Cardiac fibroblast (primary cell): ENCODE results near the gene ZNF319.
A peak's percentile ranks its signal among the peaks of the same experiment; 100 is the strongest.

ENCODE experiments used
- DNase-seq, 2 donors: peaks; one replicate each; pipeline versions ENCODE4 v3.0.0 to v3.0.0-alpha.2; 2010; ENCODE audit warnings: low read depth in 2 of 2
- H3K4me3 ChIP-seq, 2 donors: replicated peaks in 1 of 2; 1 replicate in 1 of 2; 2 replicates in 1 of 2; pipeline ENCODE4 v1.5.1; 2011; ENCODE audit warnings: low read depth in 2 of 2, low read length in 2 of 2, mild to moderate bottlenecking in 2 of 2, moderate library complexity in 1 of 2
- CTCF ChIP-seq: IDR thresholded peaks from one replicate; pipeline ENCODE4 v1.5.1; 2011; ENCODE audit warnings: low read depth, mild to moderate bottlenecking, low read length, inconsistent platforms

ZNF319 gene

DNA sequence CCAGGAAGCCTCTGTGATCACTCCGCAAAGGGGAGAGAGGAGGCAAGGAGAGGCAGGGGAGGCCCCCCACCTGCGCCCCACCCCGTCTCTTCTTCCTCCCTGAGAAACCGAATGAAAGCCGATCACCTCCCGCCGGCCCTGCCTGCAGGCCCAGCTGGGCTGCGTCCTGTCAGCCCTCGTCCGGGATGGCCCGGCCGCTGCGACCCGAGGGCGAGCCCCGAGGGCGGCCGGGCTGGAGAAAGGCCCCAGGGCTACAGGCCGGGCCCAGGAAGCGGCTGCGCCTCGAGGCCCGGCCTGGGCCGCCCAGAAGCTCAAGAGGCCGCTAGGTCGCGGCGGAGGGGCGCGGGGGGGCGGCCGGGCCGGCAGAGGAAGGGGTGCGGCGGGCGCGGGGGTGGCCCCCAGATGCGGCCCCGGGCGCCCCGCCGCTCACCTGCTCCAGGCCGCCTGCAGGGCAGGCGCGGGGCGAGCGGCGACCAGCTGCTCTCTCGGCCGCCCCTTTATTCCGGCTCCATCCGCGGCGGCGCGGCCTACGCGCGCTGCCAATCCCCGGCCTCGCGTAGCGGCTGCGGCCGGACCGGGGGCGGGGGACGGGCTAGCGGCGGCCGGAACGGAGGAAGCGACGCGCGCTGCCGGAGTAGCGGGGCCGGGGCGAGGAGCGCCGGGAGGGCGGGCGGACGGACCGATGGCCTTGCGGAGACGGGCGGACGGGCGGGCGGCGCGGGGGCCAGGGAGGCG lies at the start of gene ZNF319:
Gene ZNF319, minus strand, starts transcription at position 702 of the 735 bp plus-strand sequence. CDS start 2,407 bp downstream, outside the sequence.
- DNase-seq, result no peak
- peak within 1 kb of the TSS; percentile 78 to 89 for H3K4me3 ChIP-seq
- no peak for TF ChIP-seq CTCF

GRCh38 chr16:58049232-58050185 lies 49.0 kb upstream of the ZNF319 start:
- H3K4me3 ChIP-seq, result no peak overlapping the region
- DNase-seq, result no peak
- no peak for TF ChIP-seq CTCF

DNA sequence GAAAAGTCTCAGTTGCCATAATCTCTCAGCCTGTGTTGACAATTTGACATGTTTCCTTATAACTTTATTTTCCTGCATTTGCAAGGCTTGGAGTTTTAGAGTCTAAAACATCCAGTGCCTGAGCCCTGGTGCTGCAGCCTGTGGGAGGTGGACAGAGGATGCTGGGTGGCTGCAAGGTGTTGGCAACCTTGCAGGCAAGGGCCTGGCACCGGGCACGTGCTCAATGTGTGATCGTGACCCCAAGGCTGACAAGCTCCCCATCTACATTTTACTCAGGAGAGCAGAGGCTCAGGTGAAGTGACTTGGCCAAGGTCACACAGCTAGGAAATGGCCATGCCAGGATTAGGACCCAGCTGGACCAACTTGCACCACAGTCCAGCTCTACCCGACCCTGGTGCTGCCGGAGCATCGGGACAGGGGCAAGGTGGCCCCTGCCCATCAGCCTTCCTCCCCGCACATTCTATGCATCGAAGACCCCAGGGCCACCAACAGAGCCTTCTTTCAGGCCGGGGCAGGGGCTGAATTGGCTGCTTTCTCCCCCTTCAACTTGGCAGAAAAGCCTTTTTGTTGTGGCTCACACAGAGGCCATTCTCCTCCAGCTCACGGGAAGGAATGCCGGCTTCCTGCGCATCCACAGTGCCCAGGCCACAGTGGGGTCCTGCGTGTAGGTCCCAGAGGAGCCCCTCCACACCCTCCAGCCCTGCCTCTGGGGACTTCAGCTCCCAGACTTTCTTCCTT lies 48.2 kb upstream of the ZNF319 start:
- no peak overlapping the region for H3K4me3 ChIP-seq
- no peak for TF ChIP-seq CTCF
- no peak for DNase-seq

DNA sequence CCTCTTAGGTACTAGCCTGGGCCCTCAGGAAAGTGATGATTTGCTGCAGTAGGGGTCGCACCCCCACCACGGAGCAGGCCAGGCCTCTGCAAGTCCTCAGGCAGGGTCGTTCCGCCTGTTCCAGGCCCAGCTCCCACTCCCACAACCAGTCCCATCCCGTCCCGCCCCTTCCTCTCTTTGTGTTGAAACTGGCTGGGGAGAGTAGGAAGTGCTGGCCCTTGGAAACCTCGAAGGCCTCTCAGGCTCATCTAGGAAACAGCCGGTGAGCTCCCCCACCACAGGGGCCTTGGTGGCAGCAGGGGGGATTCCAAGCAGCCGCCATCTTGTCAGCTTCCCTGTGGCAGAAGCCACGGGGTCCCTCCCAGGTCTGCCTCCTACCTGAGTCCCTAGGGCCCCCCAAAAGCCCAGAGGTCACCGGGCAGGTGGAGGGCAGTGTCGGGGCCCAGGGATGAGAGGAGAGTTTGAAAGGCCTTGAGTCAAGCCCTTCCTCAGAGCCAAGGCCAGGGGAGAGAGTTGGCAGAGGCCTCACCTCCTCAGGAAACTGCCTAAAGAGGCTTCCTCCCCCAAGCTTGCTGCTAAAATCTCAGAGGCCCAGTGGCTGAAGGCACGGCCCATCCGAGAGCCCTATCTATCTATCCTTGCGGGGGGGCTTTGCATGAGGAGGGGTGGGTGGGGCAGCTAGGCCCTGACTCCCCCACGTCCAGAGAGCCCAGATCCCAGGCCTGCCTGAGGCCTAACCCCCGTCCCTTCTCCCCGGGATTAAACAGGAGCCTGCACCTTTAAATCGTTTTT lies 47.3 kb upstream of the ZNF319 start:
- TF ChIP-seq CTCF, result no peak
- no peak for DNase-seq
- no peak overlapping the region for H3K4me3 ChIP-seq

GRCh38 chr16:58046936-58047335 lies 46.5 kb upstream of the ZNF319 start:
- no peak overlapping the region for H3K4me3 ChIP-seq
- TF ChIP-seq CTCF, result no peak
- no peak for DNase-seq
